Inflammatory macrophage (primary cell): ENCODE measurements around the gene MXD1.
A peak's percentile ranks its signal among the peaks of the same experiment; 100 is the strongest.
"Not testable (repeated sequence)": the region's sequence is repeated elsewhere in the genome, so short reads cannot be mapped to it uniquely, and the experiment has no call there.

Experiments
- DNase-seq, 2 donors: peaks; one replicate each; pipeline ENCODE4 v3.0.0-alpha.2; 2020 to 2022
- total RNA-seq, 18 experiments: gene quantifications; one replicate each; lab custom pipeline; 2026; ENCODE audit warnings: mixed read lengths in 6 of 18, inconsistent platforms in 2 of 18; lab: John Stamatoyannopoulos, UW

Gene MXD1, protein sequence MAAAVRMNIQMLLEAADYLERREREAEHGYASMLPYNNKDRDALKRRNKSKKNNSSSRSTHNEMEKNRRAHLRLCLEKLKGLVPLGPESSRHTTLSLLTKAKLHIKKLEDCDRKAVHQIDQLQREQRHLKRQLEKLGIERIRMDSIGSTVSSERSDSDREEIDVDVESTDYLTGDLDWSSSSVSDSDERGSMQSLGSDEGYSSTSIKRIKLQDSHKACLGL
- 30.8 to 348 (median 63.5) reads per million in 18 experiments for total RNA-seq

GRCh38 chr2:69914950-69915945, at the start of gene MXD1:
TSS of gene MXD1 (plus strand) at chr2:69915109. CDS start at chr2:69915331, 222 bp downstream.
- DNase-seq: peak in 1 of 2 donors; percentile 23

GRCh38 chr2:69888451-69888850, 26.5 kb upstream of the MXD1 start:
- DNase-seq: no peak

GRCh38 chr2:69889302-69889701, 25.6 kb upstream of the MXD1 start:
- DNase-seq: no peak

GRCh38 chr2:69890881-69891280, 24.0 kb upstream of the MXD1 start:
- DNase-seq: no peak

GRCh38 chr2:69892838-69893424, 22.0 kb upstream of the MXD1 start:
- not testable (repeated sequence) for DNase-seq

- DNase-seq: peak; percentile 77 to 81
These were observed 21.0 kb upstream of the MXD1 start, which contains the start of gene SNRNP27 for GRCh38 chr2:69893684-69894551. TSS of gene SNRNP27 (plus strand) at chr2:69893956. CDS start at chr2:69893985, 29 bp downstream.

GRCh38 chr2:69894737-69895136, 20.2 kb upstream of the MXD1 start:
- DNase-seq: not testable (repeated sequence)

DNA sequence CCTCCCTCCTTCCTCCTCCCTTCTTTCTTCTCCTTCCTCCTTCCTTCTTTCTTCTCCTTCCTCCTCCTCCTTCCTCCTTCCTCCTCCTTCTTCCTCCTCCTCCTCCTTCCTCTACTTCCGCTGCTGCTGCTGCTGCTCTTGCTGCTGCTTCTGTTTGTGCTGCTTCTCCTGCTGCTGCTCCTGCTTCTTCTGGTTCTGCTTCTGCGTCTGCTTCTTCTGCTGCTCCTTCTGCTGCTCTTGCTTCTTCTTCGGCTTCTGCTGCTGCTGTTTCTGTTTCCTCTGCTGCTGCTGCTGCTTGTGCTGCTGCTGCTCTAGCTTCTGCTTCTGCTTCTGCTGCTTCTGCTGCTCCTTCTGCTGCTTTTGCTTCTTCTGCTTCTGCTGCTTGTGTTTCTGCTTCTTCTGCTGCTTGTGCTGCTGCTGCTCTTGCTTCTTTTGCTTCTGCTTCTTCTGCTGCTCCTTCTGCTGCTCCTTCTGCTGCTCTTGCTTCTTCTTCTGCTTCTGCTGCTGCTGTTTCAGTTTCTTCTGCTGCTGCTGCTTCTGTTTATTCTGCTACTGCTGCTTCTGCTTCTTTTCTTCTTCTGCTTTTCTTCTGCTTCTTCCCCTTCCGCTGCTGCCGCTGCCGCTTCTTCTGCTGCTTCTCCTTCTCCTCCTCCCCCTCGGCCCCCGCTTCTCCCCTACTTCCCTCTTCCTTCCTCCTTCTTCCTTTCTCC, 12.5 kb upstream of the MXD1 start:
- DNase-seq: peak; percentile 83 to 85

GRCh38 chr2:69907216-69907615, 7.7 kb upstream of the MXD1 start:
- DNase-seq: no peak

- peak; percentile 49 to 64 for DNase-seq
These were observed 2.8 kb upstream of the MXD1 start for GRCh38 chr2:69911985-69912563.

DNA sequence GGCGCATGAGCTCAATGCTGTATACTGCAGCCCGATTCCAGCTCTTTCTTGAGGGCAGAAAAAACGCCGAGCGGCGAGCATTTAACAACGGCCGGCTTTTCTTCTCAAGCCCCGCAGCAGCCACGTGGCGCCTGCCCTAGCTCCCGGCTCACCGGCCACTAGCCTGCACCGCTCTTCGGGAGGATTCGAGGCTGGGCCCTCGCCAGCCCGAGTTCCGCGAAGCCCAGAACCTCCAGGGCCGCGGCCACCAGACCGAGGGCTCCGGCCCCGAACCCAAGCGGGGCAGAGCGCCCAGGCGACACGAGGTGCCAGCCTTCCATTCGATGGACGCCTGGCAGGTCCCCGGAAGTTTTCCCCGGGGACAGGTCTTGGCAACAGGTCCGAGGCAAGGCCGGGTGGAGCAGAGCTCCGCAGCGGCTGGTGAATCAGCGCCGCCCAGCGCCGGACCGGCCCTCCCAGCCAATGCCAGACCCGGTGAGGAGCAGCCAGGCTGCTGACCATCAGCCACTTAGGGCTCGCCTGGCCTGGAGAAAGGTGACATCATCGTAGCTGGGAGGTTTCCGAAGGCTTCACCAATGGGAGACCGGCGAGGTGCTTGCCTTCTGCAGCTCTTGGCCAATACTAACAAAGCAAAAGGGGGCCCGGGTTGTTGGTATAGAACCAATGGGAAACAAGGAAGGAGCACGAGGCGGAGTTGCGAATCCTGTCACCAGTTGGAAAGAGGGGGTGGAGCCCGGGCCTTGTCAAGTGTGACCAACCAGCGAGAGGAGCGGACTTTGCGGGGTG, 552 bp upstream of the MXD1 start:
- peak; percentile 100 for DNase-seq

DNA sequence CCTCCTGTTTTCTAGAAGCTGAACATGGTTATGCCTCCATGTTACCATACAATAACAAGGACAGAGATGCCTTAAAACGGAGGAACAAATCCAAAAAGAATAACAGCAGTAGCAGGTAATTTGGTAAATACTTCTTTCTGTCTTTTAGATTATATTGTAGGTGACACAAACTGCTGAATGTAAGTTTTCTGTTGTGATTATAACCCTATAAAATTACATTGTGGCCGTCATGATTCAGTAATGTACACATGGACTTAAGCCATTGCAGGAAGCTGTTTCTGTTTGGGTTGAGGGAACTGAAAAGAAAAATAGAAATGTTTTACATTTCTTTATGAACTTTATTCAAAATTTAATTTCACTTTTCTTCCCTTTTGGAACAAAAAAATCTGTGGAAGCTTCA, 1.2 kb downstream of the MXD1 start:
- no peak for DNase-seq

- peak; percentile 74 to 76 for DNase-seq
These were observed 2.9 kb downstream of the MXD1 start for GRCh38 chr2:69917852-69918251.

DNA sequence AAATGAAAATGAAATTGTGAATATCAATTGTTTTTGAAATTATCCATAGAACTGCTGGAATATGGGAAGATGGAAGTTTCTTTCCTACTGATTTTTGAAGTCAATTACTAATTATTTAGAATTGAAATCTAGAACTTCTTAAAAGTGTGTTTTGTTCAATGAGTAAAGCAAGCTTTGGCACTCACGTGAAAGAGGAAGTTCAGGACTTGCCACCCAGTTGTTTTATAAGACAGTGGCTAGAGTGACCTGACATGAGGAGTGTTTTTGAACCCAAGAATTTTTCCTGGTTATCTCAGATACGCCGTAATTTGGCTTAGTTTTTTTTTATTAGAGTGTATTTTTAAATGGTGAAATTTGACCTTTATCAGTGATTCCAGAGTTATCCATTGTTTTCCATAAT, 3.5 kb downstream of the MXD1 start:
- peak; percentile 55 to 56 for DNase-seq

DNA sequence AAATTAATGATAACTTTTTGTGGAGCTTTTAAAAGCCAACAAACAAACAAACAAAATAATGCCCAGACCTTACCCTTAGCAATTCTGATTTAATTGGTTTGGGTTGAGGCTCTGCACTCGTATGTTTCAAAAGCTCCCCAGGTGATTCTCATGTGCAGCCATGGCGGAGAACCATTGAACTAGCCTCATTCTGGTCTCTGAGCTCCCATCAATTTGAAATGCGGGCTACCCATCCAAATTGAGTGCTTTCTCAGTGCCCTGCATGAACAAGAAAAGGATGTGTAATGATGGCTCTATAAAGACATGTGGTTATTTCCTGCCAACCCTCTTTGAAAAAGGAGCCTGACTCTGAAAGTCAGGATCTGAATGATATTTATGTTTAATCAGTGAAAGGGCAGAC, 8.2 kb downstream of the MXD1 start:
- no peak for DNase-seq

- peak; percentile 46 to 67 for DNase-seq
These were observed 12.1 kb downstream of the MXD1 start for GRCh38 chr2:69926849-69927515.

DNA sequence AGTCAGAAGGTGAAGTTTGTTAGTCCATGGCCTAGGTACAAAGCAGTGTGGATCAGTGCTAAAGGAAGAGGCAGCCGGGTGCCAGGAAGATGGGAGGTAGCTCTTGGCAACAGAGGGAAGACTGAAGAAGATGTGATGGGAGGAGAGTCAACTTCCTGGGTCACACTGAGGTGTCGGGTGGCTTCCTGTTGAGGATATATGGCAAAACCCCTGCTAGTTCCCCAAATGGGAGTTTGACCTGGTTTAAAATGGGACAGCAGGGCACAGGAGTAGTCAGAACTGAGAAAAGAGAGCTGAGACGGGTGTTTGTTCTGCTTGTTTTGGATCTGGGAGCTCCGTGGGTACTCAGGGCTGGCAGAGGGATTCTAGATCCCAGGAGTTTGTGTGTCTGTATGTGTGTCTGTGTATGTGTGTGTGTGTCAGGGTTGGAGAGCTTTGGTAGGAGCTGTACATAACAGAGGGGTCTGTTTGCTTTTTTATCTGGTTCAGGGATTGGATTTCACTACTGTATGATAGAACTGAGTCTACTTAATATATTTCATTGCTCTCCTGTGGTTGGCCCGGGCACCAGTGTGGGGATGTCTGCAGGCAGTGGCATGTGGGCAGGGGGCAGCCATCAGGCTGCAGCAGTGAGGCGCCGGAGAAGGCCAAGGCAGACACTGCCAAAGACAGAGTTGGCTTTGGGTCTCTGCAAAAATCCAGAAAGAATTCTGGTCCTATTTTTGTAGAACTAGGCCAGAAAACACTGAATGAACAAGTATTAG, 17.1 kb downstream of the MXD1 start:
- DNase-seq: peak; percentile 31 to 34

DNA sequence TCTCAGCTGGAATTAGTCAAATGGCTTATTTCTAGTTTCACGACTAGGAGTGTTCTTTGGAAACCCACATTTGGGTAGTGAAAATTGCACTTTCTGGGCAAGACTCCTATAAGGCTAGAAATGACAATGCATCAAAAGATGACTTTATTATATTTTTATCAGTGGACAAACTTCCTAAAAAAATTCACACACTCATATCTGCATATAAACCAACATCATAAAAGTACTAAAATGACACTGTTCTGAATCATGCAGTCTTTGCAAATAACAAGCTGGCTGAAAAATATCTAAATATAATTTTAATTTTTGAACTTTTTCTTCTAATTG, 17.6 kb downstream of the MXD1 start:
- no peak for DNase-seq

DNA sequence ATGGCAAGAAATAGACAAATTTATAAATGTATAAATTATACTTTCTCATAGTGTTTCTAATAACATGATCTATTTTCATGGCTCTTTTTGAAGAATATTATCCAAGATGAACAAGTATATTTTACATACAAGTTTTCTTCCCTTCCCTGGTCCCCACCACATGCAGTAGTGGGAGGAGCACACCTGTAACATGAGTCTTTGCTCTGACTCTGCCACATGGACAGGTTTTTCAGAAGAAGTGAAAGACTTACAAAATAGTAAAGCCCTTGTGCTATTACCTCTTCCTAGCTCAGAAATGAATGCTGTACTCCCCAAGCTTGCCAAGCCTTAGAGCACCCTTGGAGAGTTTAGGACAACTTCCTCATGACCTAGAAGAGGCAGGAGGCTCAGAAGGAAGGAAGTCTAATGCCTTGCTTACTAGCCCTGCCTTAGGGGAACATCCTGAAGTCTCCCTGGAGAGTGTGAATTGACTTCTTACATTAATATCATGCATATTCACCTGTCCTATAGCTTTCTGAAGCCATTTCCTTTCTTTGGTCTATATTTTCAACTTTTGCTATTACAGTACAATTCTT, 18.4 kb downstream of the MXD1 start:
- peak; percentile 64 to 76 for DNase-seq
